HepG2 (cell line): Measurements from ENCODE around the gene ZBTB46. TPM values are rescaled to one million over a fixed set of nuclear protein-coding genes. Genes with fewer than 3 reads are reported as not detected.

ENCODE experiments used
- AGO1 ChIP-seq: fragments of 200-400 bp; formaldehyde crosslinking; IDR thresholded peaks from 2 replicates; pipeline ENCODE4 v1.6.1; 2017; ENCODE audit warnings: mild to moderate bottlenecking, low read depth, low read length, moderate library complexity; ENCODE audit not compliant: poor library complexity, severe bottlenecking
- ARHGAP35 ChIP-seq: sonication (generic); formaldehyde crosslinking; IDR thresholded peaks from 2 replicates; pipeline ENCODE4 v1.9.0; 2022; ENCODE audit warnings: mild to moderate bottlenecking, inconsistent platforms, moderate library complexity, missing genetic modification reagents, borderline replicate concordance
- ATF7 ChIP-seq, 2 experiments: fragments of 450-650 bp in 1 of 2; sonication (generic) in 1 of 2; formaldehyde crosslinking in 1 of 2; IDR thresholded peaks; 2 replicates each; pipeline versions ENCODE4 v1.4.0 to v1.6.1; 2016 to 2020; ENCODE audit warnings: antibody characterized with exemption in 1 of 2, mild to moderate bottlenecking in 1 of 2, missing genetic modification reagents in 1 of 2
- HNF1B ChIP-seq: sonication (generic); formaldehyde crosslinking; IDR thresholded peaks from 2 replicates; pipeline ENCODE4 v1.5.1; 2020; ENCODE audit warnings: mild to moderate bottlenecking, moderate library complexity, missing genetic modification reagents
- HNRNPK ChIP-seq: fragments of 200-400 bp; formaldehyde crosslinking; IDR thresholded peaks from 2 replicates; pipeline ENCODE4 v1.6.1; 2018; ENCODE audit warnings: low read length, low read depth, moderate library complexity, mild to moderate bottlenecking; ENCODE audit not compliant: poor library complexity, severe bottlenecking
- HNRNPLL ChIP-seq: fragments of 200-400 bp; formaldehyde crosslinking; IDR thresholded peaks from 2 replicates; pipeline ENCODE4 v1.6.1; 2017; ENCODE audit warnings: mild to moderate bottlenecking, low read depth, low read length; ENCODE audit not compliant: poor library complexity, severe bottlenecking
- KDM5B ChIP-seq: sonication (generic); formaldehyde crosslinking; IDR thresholded peaks from 2 replicates; pipeline ENCODE4 v1.4.0; 2020; ENCODE audit warnings: missing genetic modification reagents, mild to moderate bottlenecking, borderline replicate concordance
- MXD1 ChIP-seq: sonication (generic); formaldehyde crosslinking; IDR thresholded peaks from 2 replicates; pipeline ENCODE4 v1.4.0; 2020; ENCODE audit warnings: mild to moderate bottlenecking, missing genetic modification reagents
- MYNN ChIP-seq: sonication (generic); formaldehyde crosslinking; IDR thresholded peaks from 2 replicates; pipeline ENCODE4 v1.4.0; 2020; ENCODE audit warnings: mild to moderate bottlenecking, low read depth, missing genetic modification reagents
- NFAT5 ChIP-seq: sonication (generic); formaldehyde crosslinking; IDR thresholded peaks from 2 replicates; pipeline ENCODE4 v1.4.0; 2020; ENCODE audit warnings: missing genetic modification reagents
- POGZ ChIP-seq: sonication (generic); formaldehyde crosslinking; IDR thresholded peaks from 2 replicates; pipeline ENCODE4 v1.4.0; 2020; ENCODE audit warnings: mild to moderate bottlenecking, missing genetic modification reagents
- TBX2 ChIP-seq: sonication (generic); formaldehyde crosslinking; IDR thresholded peaks from 2 replicates; pipeline ENCODE4 v1.5.0; 2020; ENCODE audit warnings: missing genetic modification reagents, mild to moderate bottlenecking, borderline replicate concordance
- WIZ ChIP-seq: sonication (generic); formaldehyde crosslinking; IDR thresholded peaks from 2 replicates; pipeline ENCODE4 v1.5.1; 2020; ENCODE audit warnings: mild to moderate bottlenecking, missing genetic modification reagents
- ZNF564 ChIP-seq: sonication (generic); formaldehyde crosslinking; IDR thresholded peaks from 2 replicates; pipeline ENCODE4 v1.8.1; 2023; ENCODE audit warnings: mild to moderate bottlenecking, missing genetic modification reagents
- ZNF572 ChIP-seq: sonication (generic); formaldehyde crosslinking; IDR thresholded peaks from 2 replicates; pipeline ENCODE4 v1.5.1; 2020; ENCODE audit warnings: mild to moderate bottlenecking, missing genetic modification reagents
- ZNF674 ChIP-seq: sonication (generic); formaldehyde crosslinking; IDR thresholded peaks from 2 replicates; pipeline ENCODE4 v1.5.0; 2020; ENCODE audit warnings: low read depth, mild to moderate bottlenecking, missing genetic modification reagents
- polyA plus RNA-seq, 8 experiments: library from polyadenylated mRNA; depleted of rRNA in 3 of 8; stranded (reverse) in 7 of 8; unstranded in 1 of 8; fragments of >200 nt; fragmentation: Illumina TruSeq in 4 of 8; extraction: Trizol in 4 of 8; gene quantifications; 2 replicates each; pipeline versions ENCODE4 v1.2.1 to v1.2.3, GENCODE V29; 2011 to 2016; ENCODE audit warnings: low read depth in 4 of 8, missing spikeins in 1 of 8, mixed read lengths in 1 of 8; ENCODE audit not compliant: insufficient read depth in 1 of 8
- total RNA-seq, 5 experiments: library from RNA; depleted of rRNA; stranded (reverse); fragments of >200 nt; fragmentation: Illumina TruSeq; extraction: Trizol; gene quantifications; 2 replicates each; pipeline ENCODE4 v1.2.3, GENCODE V29; 2016; ENCODE audit warnings: low read depth in 1 of 5

Gene ZBTB46
- total and polyA plus RNA-seq, 2 of the 13 experiments (the other 11 are each of a cell fraction or from before 2014, with no cell fraction given), result 1.6 to 13.5 TPM

GRCh38 chr20:63855363-63856097 is 24.5 kb upstream of the ZBTB46 start (continued):
- TF ChIP-seq HNF1B (peak; percentile 45; the same call in 1 of the 2 replicates), MYNN (CRISPR knock-in tag) (no peak), WIZ (CRISPR knock-in tag) (no peak), ZNF564 (CRISPR knock-in tag) (no peak), TBX2 (CRISPR knock-in tag) (peak; percentile 15), AGO1 (peak; percentile 76), POGZ (CRISPR knock-in tag) (no peak), NFAT5 (CRISPR knock-in tag) (no peak), ZNF572 (peak; percentile 78; the same call in 1 of the 2 replicates), ARHGAP35 (CRISPR knock-in tag) (peak; percentile 80; the same call in 1 of the 2 replicates), HNRNPK (peak; percentile 2), ATF7 (IDR thresholded peaks at IDR 0.05) (no peak), ATF7 (CRISPR knock-in tag; IDR thresholded peaks at IDR 0.05) (0 out of 2 replicates have a peak, but pooled peaks have one; percentile 21), KDM5B (CRISPR knock-in tag) (no peak), MXD1 (CRISPR knock-in tag) (peak; percentile 32), ZNF674 (CRISPR knock-in tag) (no peak), HNRNPLL (peak; percentile 15)
